ENCODE measurements around the gene KCNG2. TPM values are rescaled to one million over a fixed set of nuclear protein-coding genes. Genes with fewer than 3 reads are reported as not detected.

KCNG2 gene
- total RNA-seq, 1 experiment from 2014 or later: not detected

GRCh38 chr18:79794846-79795245 lies 2.9 kb upstream of the KCNG2 start (continued):
- TF ChIP-seq POLR2AphosphoS5 (IDR thresholded peaks at IDR 0.05; ENCODE audit: low read depth, low read length) (no peak), EZH2 (IDR thresholded peaks at IDR 0.05) (no peak), POLR2A (IDR thresholded peaks at IDR 0.05; ENCODE audit: borderline replicate concordance, extremely low read depth, insufficient read depth, insufficient read length) (no peak), ATF3 (IDR thresholded peaks at IDR 0.05) (no peak), FOSL1 (IDR thresholded peaks at IDR 0.05; ENCODE audit: low read depth) (no peak), ZBTB33 (IDR thresholded peaks at IDR 0.05; ENCODE audit: extremely low read depth, insufficient replicate concordance, low read length) (no peak)

GRCh38 chr18:79795446-79795845 lies 2.3 kb upstream of the KCNG2 start:
- ChIA-PET RAD21 (ENCODE audit: low non-redundant PET in 1 of 2, low total read pairs in 2 of 2, uncharacterized antibody in 2 of 2, unreplicated experiment in 2 of 2) (no interaction called here), CTCF (no interaction called here), POLR2A (no interaction called here)
- DNase-seq (ENCODE audit: low read depth, low spot score) (no peak), ATAC-seq (no peak)
- Histone ChIP-seq H4K20me1 (ENCODE audit: insufficient read depth) (no peaks in the 10 kb centered on the region), H3K27me3 (ENCODE audit: insufficient read depth, low read length) (no peaks in the 10 kb centered on the region), H2AFZ (ENCODE audit: low read depth, low read length, poor library complexity, severe bottlenecking) (no peak overlapping the region), H3K27ac (ENCODE audit: low read depth, low read length) (no peak overlapping the region), H3K9me2 (ENCODE audit: insufficient read depth) (no peaks in the 10 kb centered on the region), H3K9ac (ENCODE audit: low read length) (no peak overlapping the region), H3K36me3 (ENCODE audit: control insufficient read depth in 1 of 2, insufficient read depth in 2 of 2, low read length in 2 of 2) (no peaks in the 10 kb centered on the region), H3K79me2 (ENCODE audit: insufficient read depth, low read length) (no peaks in the 10 kb centered on the region), H3K4me2 (ENCODE audit: low read length) (no peak overlapping the region), H3K4me1 (ENCODE audit: control insufficient read depth in 1 of 2, insufficient read depth in 2 of 2, low read length in 2 of 2) (no peaks in the 10 kb centered on the region), H3K9me3 (ENCODE audit: control insufficient read depth in 1 of 2, insufficient read depth in 1 of 2, low read depth in 1 of 2, low read length in 2 of 2) (no peaks in the 10 kb centered on the region), H3K4me3 (replicated peaks in 1 of 2; ENCODE audit: low read depth in 1 of 2, low read length in 2 of 2) (no peak overlapping the region)
- BruUV-seq (replicated peaks): no TSS peak
- TF ChIP-seq, protein P1, sequence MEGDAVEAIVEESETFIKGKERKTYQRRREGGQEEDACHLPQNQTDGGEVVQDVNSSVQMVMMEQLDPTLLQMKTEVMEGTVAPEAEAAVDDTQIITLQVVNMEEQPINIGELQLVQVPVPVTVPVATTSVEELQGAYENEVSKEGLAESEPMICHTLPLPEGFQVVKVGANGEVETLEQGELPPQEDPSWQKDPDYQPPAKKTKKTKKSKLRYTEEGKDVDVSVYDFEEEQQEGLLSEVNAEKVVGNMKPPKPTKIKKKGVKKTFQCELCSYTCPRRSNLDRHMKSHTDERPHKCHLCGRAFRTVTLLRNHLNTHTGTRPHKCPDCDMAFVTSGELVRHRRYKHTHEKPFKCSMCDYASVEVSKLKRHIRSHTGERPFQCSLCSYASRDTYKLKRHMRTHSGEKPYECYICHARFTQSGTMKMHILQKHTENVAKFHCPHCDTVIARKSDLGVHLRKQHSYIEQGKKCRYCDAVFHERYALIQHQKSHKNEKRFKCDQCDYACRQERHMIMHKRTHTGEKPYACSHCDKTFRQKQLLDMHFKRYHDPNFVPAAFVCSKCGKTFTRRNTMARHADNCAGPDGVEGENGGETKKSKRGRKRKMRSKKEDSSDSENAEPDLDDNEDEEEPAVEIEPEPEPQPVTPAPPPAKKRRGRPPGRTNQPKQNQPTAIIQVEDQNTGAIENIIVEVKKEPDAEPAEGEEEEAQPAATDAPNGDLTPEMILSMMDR (IDR thresholded peaks at IDR 0.05 in 2 of 3, conservative IDR thresholded peaks at IDR 0.05 in 1 of 3; ENCODE audit: borderline replicate concordance in 1 of 3, insufficient read depth in 1 of 3, low read depth in 2 of 3, low read length in 2 of 3): no peak
- no peak for TF ChIP-seq SP1 (IDR thresholded peaks at IDR 0.05; ENCODE audit: low read depth)
- intact Hi-C loops (cut with micrococcal nuclease): no loop called here

Measured in HCT116 (cell line).